KOPT-K1 (cell line): Measurements from ENCODE around the gene SETD9.

Source experiments
- H3K27ac ChIP-seq: fragments of 200-600 bp; sonication (generic); 2 replicates; pipeline ENCODE4 v1.5.1; 2016; ENCODE audit warnings: antibody characterized with exemption, mild to moderate bottlenecking, low read depth, low read length; ENCODE audit not compliant: poor library complexity, severe bottlenecking
- H3K36me3 ChIP-seq: fragments of 200-600 bp; sonication (generic); 2 replicates; pipeline ENCODE4 v1.5.1; 2017; ENCODE audit warnings: antibody characterized with exemption, mild to moderate bottlenecking, low read length, moderate library complexity; ENCODE audit not compliant: insufficient read depth
- H3K9me3 ChIP-seq: fragments of 200-600 bp; sonication (generic); 2 replicates; pipeline ENCODE4 v1.5.1; 2017; ENCODE audit warnings: antibody characterized with exemption, low read length, mild to moderate bottlenecking; ENCODE audit not compliant: insufficient read depth, poor library complexity, severe bottlenecking

Gene SETD9

DNA sequence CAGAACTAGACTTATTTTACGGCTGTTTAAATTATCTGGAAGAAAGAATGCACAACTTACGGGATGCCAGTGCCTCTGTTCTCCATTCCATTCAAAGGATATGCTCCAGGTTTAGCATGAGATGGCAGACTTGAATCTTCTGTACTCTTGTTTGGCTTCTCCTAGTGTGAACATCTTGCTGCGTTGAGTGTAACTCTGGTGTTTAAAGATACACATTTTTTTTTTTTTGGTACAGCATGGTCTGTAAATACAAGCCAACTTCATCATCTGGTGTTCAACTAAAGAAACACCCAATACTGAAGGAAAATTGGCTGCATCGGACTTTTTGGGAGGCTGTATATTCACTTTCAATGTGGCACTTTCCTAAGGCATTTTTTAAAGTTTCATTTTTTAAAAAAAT lies 49.9 kb downstream of the SETD9 start:
- no peak overlapping the region for H3K27ac ChIP-seq
- no peaks in the 10 kb centered on the region for H3K9me3 ChIP-seq
- no peaks in the 10 kb centered on the region for H3K36me3 ChIP-seq

DNA sequence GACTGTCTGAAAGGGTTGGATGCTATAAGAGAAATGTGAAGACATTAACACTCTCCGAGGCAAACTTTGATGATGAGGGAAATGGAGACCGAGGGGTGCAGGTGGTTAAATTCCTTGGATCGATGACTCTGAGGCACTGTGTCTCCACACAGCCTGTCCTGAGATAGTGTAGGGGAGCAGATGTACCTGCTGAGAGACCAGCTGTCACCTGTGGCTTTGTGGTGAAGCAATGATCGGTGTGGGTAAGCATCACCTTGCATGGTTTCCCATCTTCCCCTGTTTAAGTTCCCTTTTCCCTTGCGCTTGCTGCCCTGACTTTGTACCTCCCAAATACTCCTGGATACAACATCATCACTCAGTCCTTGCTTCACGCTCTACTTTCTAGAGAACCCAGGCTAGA lies 52.4 kb downstream of the SETD9 start:
- Histone ChIP-seq H3K9me3 (peaks cover 9% of the 10 kb centered on the region), H3K27ac (no peak overlapping the region), H3K36me3 (no peaks in the 10 kb centered on the region)

DNA sequence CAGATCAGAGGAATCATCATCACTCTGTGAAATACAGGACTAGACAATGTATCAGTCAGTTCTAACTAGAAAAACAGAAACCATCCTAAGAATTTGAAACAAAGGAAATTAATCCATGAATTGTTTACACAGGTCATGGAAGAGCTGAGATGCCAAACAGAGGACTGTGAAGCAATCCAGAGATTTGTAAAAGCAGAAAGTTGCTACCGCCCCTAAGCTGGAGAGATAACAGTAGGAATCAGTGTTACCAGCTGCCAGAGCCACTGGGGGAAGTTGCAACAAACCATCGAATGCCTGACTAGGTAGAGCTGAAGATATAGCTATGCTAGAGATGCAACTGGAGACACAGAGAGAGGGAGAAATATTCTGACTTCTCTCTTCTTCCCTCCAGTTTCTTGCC lies 52.9 kb downstream of the SETD9 start:
- Histone ChIP-seq H3K36me3 (no peaks in the 10 kb centered on the region), H3K27ac (no peak overlapping the region)

DNA sequence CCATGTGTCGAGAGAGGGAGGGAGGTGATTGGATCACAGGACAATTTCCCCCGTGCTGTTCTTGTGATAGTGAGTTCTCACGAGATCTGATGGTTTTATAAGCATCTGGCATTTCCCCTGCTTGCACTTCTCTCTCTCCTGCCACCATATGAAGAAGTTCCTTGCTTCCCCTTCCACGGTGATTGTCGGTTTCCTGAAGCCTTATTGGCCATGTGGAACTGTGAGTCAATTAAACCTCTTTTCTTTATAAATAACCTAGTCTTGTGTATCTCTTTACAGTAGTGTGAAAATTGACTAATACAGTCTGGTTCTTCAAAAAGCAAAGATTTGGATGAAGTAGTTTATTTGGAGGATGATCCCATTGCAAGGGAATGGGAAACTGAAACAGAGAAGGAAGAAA lies 53.9 kb downstream of the SETD9 start:
- H3K36me3 ChIP-seq = no peaks in the 10 kb centered on the region
- H3K27ac ChIP-seq = no peak overlapping the region
- H3K9me3 ChIP-seq = peaks cover 9% of the 10 kb centered on the region

More for the DNA sequence above, 52.9 kb downstream of the SETD9 start:
- H3K9me3 ChIP-seq = peaks cover 9% of the 10 kb centered on the region

DNA sequence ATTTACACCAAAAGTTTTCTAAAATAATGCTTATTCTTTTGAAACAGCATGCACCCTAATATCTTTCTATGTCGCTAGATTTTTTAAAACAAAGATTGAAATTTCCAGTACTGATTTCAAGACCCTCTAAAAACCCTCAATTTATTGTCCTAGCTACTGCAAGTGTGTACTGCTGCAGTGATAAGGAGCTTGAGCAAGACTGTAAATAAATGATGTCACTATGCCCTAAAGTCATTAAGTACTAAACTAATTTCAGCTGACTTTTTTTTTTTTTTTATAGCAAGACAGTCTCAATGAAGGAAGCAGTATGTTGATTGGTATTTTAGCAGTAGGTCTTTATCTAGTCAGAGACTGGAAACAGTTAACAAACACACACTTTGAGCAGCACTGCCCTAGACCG lies 54.8 kb downstream of the SETD9 start:
- Histone ChIP-seq H3K27ac (no peak overlapping the region), H3K36me3 (no peaks in the 10 kb centered on the region), H3K9me3 (peaks cover 9% of the 10 kb centered on the region)
